Bronchial epithelial cell (primary cell): ENCODE measurements around the gene ATP2B3. TPM values are rescaled to one million over a fixed set of nuclear protein-coding genes. Genes with fewer than 3 reads are reported as not detected.

Experiments
- DNase-seq: peaks from one replicate; pipeline ENCODE4 v3.0.0-alpha.2; 2010; ENCODE audit warnings: low read depth
- FAIRE-seq: peaks from 2 replicates; lab custom pipeline; 2011; peaks lifted over from hg19 to GRCh38; lab: Jason Lieb, UNC
- H3K27me3 ChIP-seq: 2 replicates; pipeline ENCODE4 v1.5.1; 2011; ENCODE audit warnings: low read length; ENCODE audit not compliant: control insufficient read depth, insufficient read depth
- H3K36me3 ChIP-seq: 2 replicates; pipeline ENCODE4 v1.5.1; 2011; ENCODE audit warnings: low read length; ENCODE audit not compliant: control insufficient read depth, insufficient read depth
- H3K4me3 ChIP-seq: 2 replicates; pipeline ENCODE4 v1.5.1; 2011; ENCODE audit warnings: mild to moderate bottlenecking, low read depth, low read length, control low read depth
- total RNA-seq: library from RNA; depleted of rRNA; stranded (reverse); fragments of >200 nt; gene quantifications from 2 replicates; pipeline ENCODE4 v1.2.1, GENCODE V29; 2014
- TF ChIP-seq, protein P1 (sequence below): IDR thresholded peaks from 2 replicates; pipeline ENCODE4 v1.5.1; 2011; ENCODE audit warnings: mild to moderate bottlenecking, moderate library complexity, low read length, control low read depth, inconsistent platforms; ENCODE audit not compliant: insufficient read depth, severe bottlenecking

Gene ATP2B3
- total RNA-seq, 1 donor from 2014 or later, result not detected

GRCh38 chrX:153473126-153473525 lies 44.3 kb upstream of the ATP2B3 start:
- no peak overlapping the region for H3K4me3 ChIP-seq
- peaks cover 3% of the 10 kb centered on the region for H3K36me3 ChIP-seq
- TF ChIP-seq, protein P1, sequence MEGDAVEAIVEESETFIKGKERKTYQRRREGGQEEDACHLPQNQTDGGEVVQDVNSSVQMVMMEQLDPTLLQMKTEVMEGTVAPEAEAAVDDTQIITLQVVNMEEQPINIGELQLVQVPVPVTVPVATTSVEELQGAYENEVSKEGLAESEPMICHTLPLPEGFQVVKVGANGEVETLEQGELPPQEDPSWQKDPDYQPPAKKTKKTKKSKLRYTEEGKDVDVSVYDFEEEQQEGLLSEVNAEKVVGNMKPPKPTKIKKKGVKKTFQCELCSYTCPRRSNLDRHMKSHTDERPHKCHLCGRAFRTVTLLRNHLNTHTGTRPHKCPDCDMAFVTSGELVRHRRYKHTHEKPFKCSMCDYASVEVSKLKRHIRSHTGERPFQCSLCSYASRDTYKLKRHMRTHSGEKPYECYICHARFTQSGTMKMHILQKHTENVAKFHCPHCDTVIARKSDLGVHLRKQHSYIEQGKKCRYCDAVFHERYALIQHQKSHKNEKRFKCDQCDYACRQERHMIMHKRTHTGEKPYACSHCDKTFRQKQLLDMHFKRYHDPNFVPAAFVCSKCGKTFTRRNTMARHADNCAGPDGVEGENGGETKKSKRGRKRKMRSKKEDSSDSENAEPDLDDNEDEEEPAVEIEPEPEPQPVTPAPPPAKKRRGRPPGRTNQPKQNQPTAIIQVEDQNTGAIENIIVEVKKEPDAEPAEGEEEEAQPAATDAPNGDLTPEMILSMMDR, result no peak
- H3K27me3 ChIP-seq, result peaks cover 1% of the 10 kb centered on the region
- DNase-seq, result no peak
- no peak for FAIRE-seq

DNA sequence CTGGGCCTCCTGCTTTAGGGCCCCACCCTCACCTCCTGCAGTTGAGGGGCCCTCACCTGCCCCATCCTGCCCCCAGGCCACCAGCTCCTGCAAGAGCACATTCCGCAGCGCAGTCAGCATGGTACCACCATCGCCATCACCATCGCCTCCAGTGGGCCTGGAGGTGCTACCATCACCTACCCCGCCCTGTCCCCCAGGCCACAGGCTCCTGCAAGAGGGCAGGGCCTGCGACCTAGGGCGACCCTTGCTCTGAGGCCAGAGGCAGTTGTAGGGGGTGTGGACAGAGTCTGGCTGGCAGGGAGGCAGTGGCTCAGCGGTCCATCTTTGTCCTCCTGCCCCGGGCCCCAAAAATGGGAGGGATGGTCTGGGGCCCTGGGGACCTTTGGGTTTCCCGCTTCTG lies 43.2 kb upstream of the ATP2B3 start:
- FAIRE-seq (no peak), DNase-seq (no peak)
- Histone ChIP-seq H3K36me3 (no peaks in the 10 kb centered on the region), H3K27me3 (peaks cover 1% of the 10 kb centered on the region), H3K4me3 (no peak overlapping the region)
- TF ChIP-seq, protein P1, result no peak

- Histone ChIP-seq H3K27me3 (peaks cover 1% of the 10 kb centered on the region), H3K36me3 (no peaks in the 10 kb centered on the region), H3K4me3 (peak overlapping the region; percentile 12)
- peak; percentile 25 for DNase-seq
- no peak for FAIRE-seq
- TF ChIP-seq, protein P1, result no peak
Observed at GRCh38 chrX:153474718-153475117, 42.7 kb upstream of the ATP2B3 start.

DNA sequence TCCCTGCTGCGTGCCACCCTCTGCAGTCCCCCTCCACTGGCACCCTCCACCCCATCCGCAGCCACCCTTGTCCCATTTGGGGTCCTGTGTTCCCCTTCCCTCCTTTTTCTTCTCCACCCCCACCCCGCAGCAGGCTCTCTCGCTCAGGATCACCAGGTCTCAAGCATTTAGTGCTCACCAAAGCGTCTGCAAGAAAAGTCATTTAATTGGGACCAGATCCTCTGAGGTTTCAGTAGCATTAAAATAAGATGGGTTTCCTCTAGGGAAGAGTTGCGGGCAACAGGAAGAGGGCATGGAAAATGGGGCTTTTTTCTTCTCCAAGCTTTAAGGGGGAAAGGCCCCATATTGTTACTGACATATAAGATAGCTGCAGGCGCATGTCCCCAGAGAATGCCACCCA lies 42.2 kb upstream of the ATP2B3 start:
- no peak overlapping the region for H3K4me3 ChIP-seq
- FAIRE-seq (no peak), DNase-seq (no peak)
- H3K27me3 ChIP-seq, result peaks cover 1% of the 10 kb centered on the region
- TF ChIP-seq, protein P1, result no peak
- H3K36me3 ChIP-seq, result no peaks in the 10 kb centered on the region

- Histone ChIP-seq H3K27me3 (peaks cover 1% of the 10 kb centered on the region), H3K36me3 (no peaks in the 10 kb centered on the region), H3K4me3 (no peak overlapping the region)
- TF ChIP-seq, protein P1, result no peak
- DNase-seq (no peak), FAIRE-seq (no peak)
Observed at GRCh38 chrX:153475751-153476281, 41.6 kb upstream of the ATP2B3 start.

DNA sequence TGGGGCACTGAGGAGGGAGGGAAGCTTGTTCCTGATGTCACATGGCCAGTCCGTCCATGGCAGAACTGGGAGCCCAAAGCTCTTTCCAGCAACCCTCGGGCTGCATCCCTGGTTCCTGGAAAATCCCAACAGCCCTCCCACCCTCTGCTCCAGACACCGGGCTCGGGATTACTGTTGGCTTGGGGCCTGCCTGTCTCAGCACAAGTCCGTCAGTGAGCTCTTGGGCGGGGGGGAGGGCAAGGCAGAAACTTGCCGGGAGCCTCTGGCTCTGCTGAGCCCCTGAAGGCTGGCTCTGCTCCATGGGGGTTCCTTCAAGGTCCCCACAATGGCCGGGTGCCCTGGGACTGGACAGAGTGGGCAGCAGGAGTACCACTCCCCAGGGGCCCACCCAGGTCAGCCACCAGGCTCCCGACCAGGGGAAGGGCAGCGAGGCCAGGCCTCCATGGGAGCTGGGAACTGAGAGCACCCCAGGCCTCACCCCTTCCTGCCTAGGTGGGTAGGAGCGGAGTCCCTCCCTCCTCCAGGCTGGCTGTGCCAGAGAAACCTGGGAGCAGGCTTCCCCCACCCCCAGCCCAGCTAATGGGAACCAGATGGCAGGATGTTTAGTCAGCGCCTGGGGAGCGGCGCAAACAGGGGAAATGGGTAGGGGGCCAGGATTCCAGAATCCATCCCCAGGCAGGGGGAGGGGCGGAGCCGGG lies 40.6 kb upstream of the ATP2B3 start:
- DNase-seq (no peak), FAIRE-seq (no peak)
- Histone ChIP-seq H3K36me3 (no peaks in the 10 kb centered on the region), H3K4me3 (no peak overlapping the region), H3K27me3 (peaks cover 1% of the 10 kb centered on the region)
- TF ChIP-seq, protein P1, result no peak
